Keratinocyte (primary cell): ENCODE results near the gene NRP1.

ENCODE experiments used
- EZH2 ChIP-seq: IDR thresholded peaks from one replicate; pipeline ENCODE4 v1.6.1; 2012; ENCODE audit warnings: inconsistent platforms, mild to moderate bottlenecking, low read length, moderate library complexity
- TF ChIP-seq, protein P1 (sequence below), 3 experiments: IDR thresholded peaks in 1 of 3; conservative IDR thresholded peaks in 1 of 3; optimal IDR thresholded peaks in 1 of 3; 2 replicates in 2 of 3; 3 replicates in 1 of 3; pipeline versions ENCODE3 to v1.5.1; 2011; ENCODE audit warnings: low read length in 3 of 3, mild to moderate bottlenecking in 3 of 3, moderate library complexity in 2 of 3, control low read depth in 1 of 3, inconsistent platforms in 1 of 3; ENCODE audit not compliant: insufficient read depth in 2 of 3; ENCODE audit errors: extremely low read depth in 1 of 3

DNA sequence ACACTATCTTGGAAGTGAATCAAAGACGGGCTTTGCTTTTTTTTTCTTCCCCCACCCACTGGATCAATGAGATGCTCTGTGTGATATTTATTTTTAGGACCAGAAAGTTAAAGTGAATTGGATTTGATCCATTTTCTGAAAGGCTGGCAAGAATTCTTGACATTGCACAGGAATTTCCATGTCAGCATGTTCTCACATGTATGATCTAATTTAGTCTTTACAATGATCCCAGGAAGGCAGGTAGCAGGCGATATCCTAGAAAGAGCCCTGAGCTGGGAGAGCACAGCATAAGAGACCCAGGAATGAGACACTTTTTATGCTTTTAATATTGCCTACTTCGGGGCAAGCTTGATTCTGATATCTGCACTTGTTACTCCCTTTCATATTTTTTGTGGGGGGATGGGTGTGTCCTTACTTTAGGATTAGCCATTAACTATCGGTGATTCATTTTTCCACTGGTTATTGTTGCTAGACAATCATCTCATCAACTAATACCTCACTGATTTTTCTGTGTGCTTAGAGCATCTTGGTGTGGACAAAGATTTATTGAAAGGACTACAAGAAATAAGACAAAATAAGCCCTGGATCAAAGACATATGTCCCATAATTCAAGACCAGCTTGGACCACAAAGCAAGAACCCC, 58.1 kb downstream of the NRP1 start:
- TF ChIP-seq, protein P1, sequence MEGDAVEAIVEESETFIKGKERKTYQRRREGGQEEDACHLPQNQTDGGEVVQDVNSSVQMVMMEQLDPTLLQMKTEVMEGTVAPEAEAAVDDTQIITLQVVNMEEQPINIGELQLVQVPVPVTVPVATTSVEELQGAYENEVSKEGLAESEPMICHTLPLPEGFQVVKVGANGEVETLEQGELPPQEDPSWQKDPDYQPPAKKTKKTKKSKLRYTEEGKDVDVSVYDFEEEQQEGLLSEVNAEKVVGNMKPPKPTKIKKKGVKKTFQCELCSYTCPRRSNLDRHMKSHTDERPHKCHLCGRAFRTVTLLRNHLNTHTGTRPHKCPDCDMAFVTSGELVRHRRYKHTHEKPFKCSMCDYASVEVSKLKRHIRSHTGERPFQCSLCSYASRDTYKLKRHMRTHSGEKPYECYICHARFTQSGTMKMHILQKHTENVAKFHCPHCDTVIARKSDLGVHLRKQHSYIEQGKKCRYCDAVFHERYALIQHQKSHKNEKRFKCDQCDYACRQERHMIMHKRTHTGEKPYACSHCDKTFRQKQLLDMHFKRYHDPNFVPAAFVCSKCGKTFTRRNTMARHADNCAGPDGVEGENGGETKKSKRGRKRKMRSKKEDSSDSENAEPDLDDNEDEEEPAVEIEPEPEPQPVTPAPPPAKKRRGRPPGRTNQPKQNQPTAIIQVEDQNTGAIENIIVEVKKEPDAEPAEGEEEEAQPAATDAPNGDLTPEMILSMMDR (optimal IDR thresholded peaks at IDR 0.05 in 1 of 3, IDR thresholded peaks at IDR 0.05 in 1 of 3, conservative IDR thresholded peaks at IDR 0.05 in 1 of 3; ENCODE audit: extremely low read depth in 1 of 3, insufficient read depth in 2 of 3, low read length in 3 of 3): no peak
- no peak for TF ChIP-seq EZH2
